ENCODE data around the gene OR2A1. TPM values are rescaled to one million over a fixed set of nuclear protein-coding genes. Genes with fewer than 3 reads are reported as not detected.
"Not testable (repeated sequence)": the region's sequence is repeated elsewhere in the genome, so short reads cannot be mapped to it uniquely, and the experiment has no call there.

The OR2A1 gene
- total RNA-seq, 6 experiments from 2014 or later = not detected

DNA sequence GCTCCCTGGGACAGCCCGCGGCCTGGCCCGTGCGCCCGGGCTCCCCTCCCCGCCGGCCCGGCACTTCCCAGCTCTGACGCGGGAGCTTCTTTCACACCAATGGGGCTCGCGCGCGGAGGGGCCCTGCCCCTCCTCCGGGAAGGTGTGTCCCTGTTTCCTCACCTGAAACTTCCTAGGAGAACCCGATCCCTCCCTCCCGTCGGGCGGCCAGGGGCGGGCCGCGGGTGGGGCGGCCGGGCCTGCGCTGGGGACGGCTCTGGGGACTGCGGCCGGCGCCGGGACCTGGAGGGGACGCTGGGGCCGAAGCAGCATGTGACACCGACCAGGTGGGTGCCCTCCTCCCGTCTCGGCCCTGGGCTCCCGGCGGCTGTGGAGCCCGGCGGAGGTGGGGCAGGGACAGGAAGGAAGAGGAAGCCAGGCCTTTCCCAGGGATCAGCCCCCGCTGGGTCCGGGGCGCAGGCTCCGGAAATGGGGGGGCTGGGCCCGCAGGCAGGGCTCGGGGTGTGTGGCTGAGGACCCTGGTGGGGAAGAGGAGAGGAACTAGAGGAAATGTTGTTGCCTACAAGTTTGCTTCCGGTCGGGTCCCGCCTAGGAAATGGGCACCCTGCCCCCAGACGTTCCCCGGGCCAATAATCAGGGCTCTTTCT is 43.1 kb downstream of the OR2A1 start, which contains the start of gene ARHGEF5:
ARHGEF5 (plus strand) TSS at position 227 of the 647 bp plus-strand sequence. CDS start 7,268 bp downstream, outside the sequence.
- not testable (repeated sequence) for H3K27me3 Mint-ChIP-seq (ENCODE audit: insufficient read depth); H3K27ac Mint-ChIP-seq; H3K4me3 Mint-ChIP-seq; H3K4me1 Mint-ChIP-seq (ENCODE audit: low read depth); DNase-seq; H3K36me3 Mint-ChIP-seq (ENCODE audit: low read depth)
- peaks cover 16% of the 10 kb centered on the region for H3K9me3 Mint-ChIP-seq

DNA sequence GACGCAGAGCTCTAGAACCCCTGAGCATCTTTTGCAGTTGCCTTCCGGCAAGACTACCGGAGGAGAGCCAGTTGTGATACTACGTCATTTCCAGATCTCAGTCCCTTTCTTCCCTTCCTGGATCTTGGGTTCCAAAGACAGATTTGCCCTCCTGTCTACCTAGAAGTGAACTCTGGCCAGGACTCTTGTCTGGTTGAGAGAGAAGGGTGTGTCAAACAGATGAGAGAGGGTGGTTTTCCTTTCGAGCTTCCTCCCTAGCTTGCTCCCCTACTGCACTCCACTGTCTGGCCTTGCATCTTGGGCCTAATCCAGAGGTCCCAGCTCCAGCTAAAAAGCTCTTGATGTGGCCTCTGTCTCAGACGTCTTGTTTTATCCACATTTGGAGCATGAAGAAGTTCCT is 44.0 kb downstream of the OR2A1 start:
- not testable (repeated sequence) for DNase-seq; H3K27me3 Mint-ChIP-seq (ENCODE audit: insufficient read depth); H3K36me3 Mint-ChIP-seq (ENCODE audit: low read depth); H3K27ac Mint-ChIP-seq; H3K4me1 Mint-ChIP-seq (ENCODE audit: low read depth); H3K4me3 Mint-ChIP-seq
- peaks cover 12% of the 10 kb centered on the region for H3K9me3 Mint-ChIP-seq

DNA sequence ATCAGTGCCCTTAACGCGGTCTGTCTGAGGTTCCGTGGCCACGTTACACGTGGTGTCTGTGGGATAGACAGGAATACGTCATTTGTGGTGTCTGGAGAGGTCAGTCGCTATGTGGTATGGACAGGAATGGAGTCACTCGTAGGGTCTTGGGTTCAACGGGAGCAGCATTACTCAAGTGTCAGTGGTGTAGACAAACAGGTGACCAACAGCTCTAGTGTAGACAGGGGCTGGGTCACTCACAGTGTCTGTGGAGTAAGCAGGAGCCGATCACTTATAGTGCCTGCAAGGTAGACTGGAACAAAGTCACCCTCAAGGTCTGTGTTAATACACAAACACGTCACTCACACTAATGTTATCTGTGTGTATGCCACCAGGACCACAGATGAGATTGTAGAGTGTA is 44.6 kb downstream of the OR2A1 start:
- H3K36me3 Mint-ChIP-seq (ENCODE audit: low read depth); DNase-seq; H3K4me1 Mint-ChIP-seq (ENCODE audit: low read depth); H3K27ac Mint-ChIP-seq; H3K27me3 Mint-ChIP-seq (ENCODE audit: insufficient read depth); H3K4me3 Mint-ChIP-seq: not testable (repeated sequence)
- peaks cover 12% of the 10 kb centered on the region for H3K9me3 Mint-ChIP-seq

- not testable (repeated sequence) for H3K4me3 Mint-ChIP-seq; DNase-seq; H3K36me3 Mint-ChIP-seq (ENCODE audit: low read depth); H3K4me1 Mint-ChIP-seq (ENCODE audit: low read depth); H3K27me3 Mint-ChIP-seq (ENCODE audit: insufficient read depth); H3K27ac Mint-ChIP-seq; H3K9me3 Mint-ChIP-seq
Observed at GRCh38 chr7:144362061-144362460, 49.8 kb downstream of the OR2A1 start.

GRCh38 chr7:144365523-144365922 is 53.3 kb downstream of the OR2A1 start:
- H3K36me3 Mint-ChIP-seq (ENCODE audit: low read depth); H3K4me1 Mint-ChIP-seq (ENCODE audit: low read depth); H3K27me3 Mint-ChIP-seq (ENCODE audit: insufficient read depth); H3K27ac Mint-ChIP-seq; H3K9me3 Mint-ChIP-seq; DNase-seq; H3K4me3 Mint-ChIP-seq: not testable (repeated sequence)

GRCh38 chr7:144367250-144367649 is 55.0 kb downstream of the OR2A1 start:
- not testable (repeated sequence) for H3K4me1 Mint-ChIP-seq (ENCODE audit: low read depth); H3K27ac Mint-ChIP-seq; DNase-seq; H3K4me3 Mint-ChIP-seq; H3K9me3 Mint-ChIP-seq; H3K36me3 Mint-ChIP-seq (ENCODE audit: low read depth); H3K27me3 Mint-ChIP-seq (ENCODE audit: insufficient read depth)

DNA sequence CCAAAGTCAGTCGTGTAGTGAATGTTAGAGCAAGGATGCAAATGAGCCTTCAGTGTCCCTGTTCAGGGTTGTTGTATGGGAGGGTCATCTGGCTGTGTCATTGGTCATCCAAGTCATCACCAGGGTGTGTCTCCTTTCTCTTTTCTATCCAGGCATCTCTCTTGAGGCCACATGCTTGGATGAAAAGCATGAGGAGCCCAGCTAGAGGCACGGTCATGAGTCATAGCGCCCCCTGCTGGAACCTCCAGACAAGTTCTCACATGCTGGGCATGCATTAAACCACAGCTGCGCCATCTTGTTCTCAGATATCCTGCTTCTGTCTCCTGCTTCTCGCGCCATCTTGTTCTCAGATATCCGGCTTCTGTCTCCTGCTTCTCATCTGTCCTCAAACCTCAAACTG is 57.0 kb downstream of the OR2A1 start:
- H3K36me3 Mint-ChIP-seq (ENCODE audit: low read depth); H3K4me1 Mint-ChIP-seq (ENCODE audit: low read depth); DNase-seq; H3K27ac Mint-ChIP-seq; H3K9me3 Mint-ChIP-seq; H3K4me3 Mint-ChIP-seq; H3K27me3 Mint-ChIP-seq (ENCODE audit: insufficient read depth): not testable (repeated sequence)

Other genes starting within 250 kb of the OR2A1 start
- not detected for gene OR2A25, start 242.6 kb upstream of the OR2A1 start, total RNA-seq (2021; fragmentation: NEBNext Ultra II Directional; extraction: Animal tissue kit (Norgen Biotek cat#: 25700))
- gene OR2A12, start 226.1 kb upstream of the OR2A1 start, total RNA-seq (2021; fragmentation: NEBNext Ultra II Directional; extraction: Animal tissue kit (Norgen Biotek cat#: 25700)) = not detected
- not detected for gene OR2A2, start 202.8 kb upstream of the OR2A1 start, total RNA-seq (2021; fragmentation: NEBNext Ultra II Directional; extraction: Animal tissue kit (Norgen Biotek cat#: 25700))
- not detected for gene OR2A14, start 189.2 kb upstream of the OR2A1 start, total RNA-seq (2021; fragmentation: NEBNext Ultra II Directional; extraction: Animal tissue kit (Norgen Biotek cat#: 25700))
- gene CTAGE4, start 129.0 kb upstream of the OR2A1 start, total RNA-seq (2021; fragmentation: NEBNext Ultra II Directional; extraction: Animal tissue kit (Norgen Biotek cat#: 25700)) = not detected
- gene ARHGEF35, start 116.6 kb upstream of the OR2A1 start, total RNA-seq (2021; fragmentation: NEBNext Ultra II Directional; extraction: Animal tissue kit (Norgen Biotek cat#: 25700)) = not detected
- not detected for gene OR2A42, start 72.8 kb upstream of the OR2A1 start, total RNA-seq (2021; fragmentation: NEBNext Ultra II Directional; extraction: Animal tissue kit (Norgen Biotek cat#: 25700))
- not detected for gene OR2A7, start 47.6 kb upstream of the OR2A1 start, total RNA-seq (2021; fragmentation: NEBNext Ultra II Directional; extraction: Animal tissue kit (Norgen Biotek cat#: 25700))
- gene CTAGE8, start 43.1 kb upstream of the OR2A1 start, total RNA-seq (2021; fragmentation: NEBNext Ultra II Directional; extraction: Animal tissue kit (Norgen Biotek cat#: 25700)) = not detected
- gene ARHGEF5, start 43.0 kb downstream of the OR2A1 start, total RNA-seq (2021; fragmentation: NEBNext Ultra II Directional; extraction: Animal tissue kit (Norgen Biotek cat#: 25700)) = not detected
- not detected for gene NOBOX, start 91.3 kb downstream of the OR2A1 start, total RNA-seq (2021; fragmentation: NEBNext Ultra II Directional; extraction: Animal tissue kit (Norgen Biotek cat#: 25700))